A549 (cell line): Measurements from ENCODE around the gene PDE10A. TPM values are rescaled to one million over a fixed set of nuclear protein-coding genes. Genes with fewer than 3 reads are reported as not detected.

Experiments
- ATAC-seq, 2 experiments: fragments of 200-7000 bp in 1 of 2; fragments of >200 bp in 1 of 2; cut with Nextera tagmentation in 1 of 2; cut with Tn5 transposase in 1 of 2; 3 replicates each; pipeline versions ENCODE4 v1.8.0 to v1.9.1; 2018 to 2020; ENCODE audit warnings: mild to moderate bottlenecking in 1 of 2, moderate library complexity in 1 of 2
- CTCF ChIA-PET: fragments of 300-600 bp; sonication (Branson Sonifier 250); formaldehyde crosslinking; extraction: SDS; loops from one replicate; lab custom pipeline; 2021; ENCODE audit warnings: antibody characterized with exemption, inconsistent platforms; lab: Yijun Ruan, JAX
- POLR2A ChIA-PET: fragments of 350-600 bp; formaldehyde crosslinking; extraction: SDS; loops from one replicate; lab custom pipeline; 2021; ENCODE audit warnings: antibody characterized with exemption, inconsistent platforms; lab: Yijun Ruan, JAX
- DNase-seq, 2 experiments: peaks; one replicate each; pipeline versions ENCODE4 v3.0.0 to v3.0.0-alpha.2; 2011 to 2016; ENCODE audit warnings: low read depth in 1 of 2, low spot score in 1 of 2
- FAIRE-seq: peaks from 2 replicates; lab custom pipeline; 2011; peaks lifted over from hg19 to GRCh38; lab: Jason Lieb, UNC
- H3K27ac ChIP-seq, 2 experiments: fragments of >200 bp; sonication (Bioruptor Twin); formaldehyde crosslinking; 3 replicates each; pipeline ENCODE4 v1.5.1; 2016 to 2017
- H3K4me1 ChIP-seq: fragments of >200 bp; sonication (Bioruptor Twin); formaldehyde crosslinking; 3 replicates; pipeline ENCODE4 v1.6.1; 2016
- H3K4me2 ChIP-seq: fragments of >200 bp; sonication (Bioruptor Twin); formaldehyde crosslinking; 3 replicates; pipeline ENCODE4 v1.6.1; 2016
- H3K4me3 ChIP-seq: fragments of >200 bp; sonication (Bioruptor Twin); formaldehyde crosslinking; 3 replicates; pipeline ENCODE4 v1.5.1; 2016
- H3K9me3 ChIP-seq: fragments of >200 bp; sonication (Bioruptor Twin); formaldehyde crosslinking; 3 replicates; pipeline ENCODE4 v1.6.1; 2016
- BCL3 ChIP-seq: fragments of >200 bp; sonication (Bioruptor Twin); formaldehyde crosslinking; IDR thresholded peaks from 3 replicates; pipeline ENCODE4 v1.6.1; 2016
- BHLHE40 ChIP-seq: IDR thresholded peaks from 2 replicates; pipeline ENCODE4 v1.6.1; 2012; ENCODE audit warnings: low read depth, low read length, inconsistent platforms
- CBX2 ChIP-seq: fragments of 200-600 bp; sonication (generic); IDR thresholded peaks from 2 replicates; pipeline ENCODE4 v1.6.1; 2016; ENCODE audit warnings: low read depth, mild to moderate bottlenecking, borderline replicate concordance
- CHD4 ChIP-seq: fragments of 200-600 bp; sonication (generic); IDR thresholded peaks from 2 replicates; pipeline ENCODE4 v1.6.1; 2016; ENCODE audit warnings: antibody characterized with exemption, mild to moderate bottlenecking, borderline replicate concordance
- E2F6 ChIP-seq: IDR thresholded peaks from 2 replicates; pipeline ENCODE4 v1.6.1; 2012; ENCODE audit warnings: low read depth, borderline replicate concordance
- EHF ChIP-seq: fragments of 250-450 bp; sonication (Bioruptor Pico); IDR thresholded peaks from 2 replicates; pipeline ENCODE4 v1.5.0; 2020; ENCODE audit warnings: mild to moderate bottlenecking
- EHMT2 ChIP-seq: fragments of 200-600 bp; sonication (generic); IDR thresholded peaks from 2 replicates; pipeline ENCODE4 v1.6.1; 2016; ENCODE audit warnings: antibody characterized with exemption, low read depth, mild to moderate bottlenecking, moderate library complexity
- ESRRA ChIP-seq: fragments of 150-350 bp; IDR thresholded peaks from 2 replicates; pipeline ENCODE4 v1.6.1; 2014; ENCODE audit warnings: mild to moderate bottlenecking, low read length, borderline replicate concordance
- GATA3 ChIP-seq: IDR thresholded peaks from 2 replicates; pipeline ENCODE4 v1.6.1; 2012; ENCODE audit warnings: borderline replicate concordance
- HES2 ChIP-seq: fragments of >200 bp; sonication (Bioruptor Twin); formaldehyde crosslinking; IDR thresholded peaks from 2 replicates; pipeline ENCODE4 v1.6.1; 2016
- HMGXB4 ChIP-seq: fragments of 250-450 bp; sonication (Bioruptor Pico); IDR thresholded peaks from 2 replicates; pipeline ENCODE4 v1.5.0; 2021; ENCODE audit warnings: mild to moderate bottlenecking, moderate library complexity, borderline replicate concordance
- HOXB13 ChIP-seq: fragments of 250-450 bp; sonication (Bioruptor Pico); IDR thresholded peaks from 2 replicates; pipeline ENCODE4 v1.5.0; 2020; ENCODE audit warnings: low read depth, mild to moderate bottlenecking, moderate library complexity
- JUN ChIP-seq, 2 experiments: fragments of >200 bp; sonication (Bioruptor Twin); formaldehyde crosslinking; IDR thresholded peaks; 2 replicates in 1 of 2; 3 replicates in 1 of 2; pipeline ENCODE4 v1.6.1; 2016 to 2017
- JUNB ChIP-seq: fragments of >200 bp; sonication (Bioruptor Twin); formaldehyde crosslinking; IDR thresholded peaks from 2 replicates; pipeline ENCODE4 v1.6.1; 2016
- KDM1A ChIP-seq: fragments of 200-600 bp; sonication (generic); IDR thresholded peaks from 2 replicates; pipeline ENCODE4 v1.6.1; 2016; ENCODE audit warnings: low read depth, mild to moderate bottlenecking
- KDM5A ChIP-seq: fragments of 200-600 bp; sonication (generic); IDR thresholded peaks from 2 replicates; pipeline ENCODE4 v1.6.1; 2016; ENCODE audit warnings: antibody characterized with exemption, mild to moderate bottlenecking
- MAX ChIP-seq: IDR thresholded peaks from 2 replicates; pipeline ENCODE4 v1.6.1; 2012
- MAZ ChIP-seq: fragments of 150-350 bp; IDR thresholded peaks from 2 replicates; pipeline ENCODE4 v1.6.1; 2014; ENCODE audit warnings: antibody characterized with exemption, low read depth, low read length, borderline replicate concordance
- NFE2L2 ChIP-seq: fragments of 150-350 bp; conservative IDR thresholded peaks from 2 replicates; pipeline ENCODE4 v1.6.1; 2014; ENCODE audit warnings: low read length
- NR3C1 ChIP-seq: fragments of >200 bp; sonication (Bioruptor Twin); formaldehyde crosslinking; IDR thresholded peaks from 3 replicates; pipeline ENCODE4 v1.6.1; 2017
- PBX3 ChIP-seq: IDR thresholded peaks from 2 replicates; pipeline ENCODE4 v1.6.1; 2012
- PHF8 ChIP-seq: fragments of 200-600 bp; sonication (generic); IDR thresholded peaks from 2 replicates; pipeline ENCODE4 v1.6.1; 2016; ENCODE audit warnings: low read depth, mild to moderate bottlenecking, antibody characterized with exemption, moderate library complexity, borderline replicate concordance
- SREBF2 ChIP-seq: fragments of 450-650 bp; IDR thresholded peaks from 2 replicates; pipeline ENCODE4 v1.6.1; 2014; ENCODE audit warnings: mild to moderate bottlenecking, moderate library complexity
- TP53 ChIP-seq: fragments of 250-450 bp; sonication (Bioruptor Pico); IDR thresholded peaks from 2 replicates; pipeline ENCODE4 v1.5.0; 2021; ENCODE audit warnings: mild to moderate bottlenecking, moderate library complexity
- USF2 ChIP-seq: fragments of 450-650 bp; IDR thresholded peaks from 2 replicates; pipeline ENCODE4 v1.6.1; 2014; ENCODE audit warnings: antibody characterized with exemption
- ZNF302 ChIP-seq: fragments of 250-450 bp; sonication (Bioruptor Pico); IDR thresholded peaks from 2 replicates; pipeline ENCODE4 v1.9.0; 2021; ENCODE audit warnings: inconsistent platforms, mild to moderate bottlenecking, moderate library complexity
- WGBS: methylation state at CpG from one replicate; pipeline ENCODE4 v1.1.6; 2017; ENCODE audit errors: missing lambda C conversion rate; 5-methylcytosine and 5-hydroxymethylcytosine counted together
- polyA plus RNA-seq, 4 experiments: library from polyadenylated mRNA; depleted of rRNA in 3 of 4; stranded (reverse); fragments of >200 nt; fragmentation: RNase III in 1 of 4; extraction: RNeasy Plus Mini Kit Qiagen cat#74134 plus additional on column Dnase treatment in 1 of 4; gene quantifications; 2 replicates in 3 of 4; 3 replicates in 1 of 4; pipeline ENCODE4 v1.2.3, GENCODE V29; 2011 to 2017
- TF ChIP-seq, protein P1 (sequence below): fragments of 250-450 bp; sonication (Bioruptor Pico); IDR thresholded peaks from 2 replicates; pipeline ENCODE4 v1.5.0; 2020; ENCODE audit warnings: low read depth, mild to moderate bottlenecking, moderate library complexity

PDE10A gene
- polyA plus RNA-seq, 2 of the 4 experiments (the other 2 are of a cell fraction), result 44.9 to 92.5 TPM

DNA sequence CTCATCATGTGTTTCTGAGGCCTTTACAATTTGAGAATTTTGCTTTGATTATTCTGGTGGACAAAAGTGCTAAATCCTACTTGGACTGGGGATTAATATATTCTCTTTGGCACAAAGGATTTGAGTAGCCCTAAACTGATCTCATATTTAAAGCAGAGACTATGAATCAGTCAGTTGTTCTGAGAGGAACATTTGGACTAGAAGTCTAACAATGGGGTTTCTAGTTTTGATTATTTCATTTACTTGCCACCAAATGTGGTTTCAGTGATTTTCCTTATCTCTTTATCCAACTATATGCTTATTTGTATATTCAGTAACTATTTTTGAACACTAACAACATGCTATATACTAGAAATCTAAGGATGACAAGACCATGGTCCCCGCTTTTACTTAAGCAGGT is 81.4 kb downstream of the PDE10A start:
- no peak for TF ChIP-seq CBX2
- no peak for TF ChIP-seq PBX3
- TF ChIP-seq KDM1A, result no peak
- no peak for TF ChIP-seq CHD4
- TF ChIP-seq HOXB13 (CRISPR knock-in tag), result no peak
- TF ChIP-seq EHMT2, result no peak
- no peak for TF ChIP-seq JUN (IDR thresholded peaks at IDR 0.05)
- no peak for TF ChIP-seq KDM5A
- no peak for TF ChIP-seq BHLHE40
- TF ChIP-seq MAZ, result no peak
- no peak for TF ChIP-seq MAX
- TF ChIP-seq NFE2L2, result no peak
- TF ChIP-seq PHF8, result no peak
- CTCF ChIA-PET, result interaction anchor here (0.8 to 1.1 kb wide), 2 partner anchors 8 to 34 kb away, joined by 3 read pairs; no protein-coding TSS in a partner anchor
- WGBS, result 91% methylated on average over 1 of the region's 1 CpG
- Histone ChIP-seq H3K27ac (0 out of 6 replicates have a peak overlapping the region, but pooled peaks of 1 of the 2 experiments have one; percentile 38), H3K4me1 (peaks cover 48% of the 10 kb centered on the region; the same call in 2 of the 3 replicates), H3K4me3 (no peak overlapping the region), H3K4me2 (no peak overlapping the region), H3K9me3 (peaks cover 7% of the 10 kb centered on the region; the same call in 2 of the 3 replicates)
- POLR2A ChIA-PET, result no interaction called here
- no peak for ATAC-seq
- no peak for FAIRE-seq
- DNase-seq, result no peak

DNA sequence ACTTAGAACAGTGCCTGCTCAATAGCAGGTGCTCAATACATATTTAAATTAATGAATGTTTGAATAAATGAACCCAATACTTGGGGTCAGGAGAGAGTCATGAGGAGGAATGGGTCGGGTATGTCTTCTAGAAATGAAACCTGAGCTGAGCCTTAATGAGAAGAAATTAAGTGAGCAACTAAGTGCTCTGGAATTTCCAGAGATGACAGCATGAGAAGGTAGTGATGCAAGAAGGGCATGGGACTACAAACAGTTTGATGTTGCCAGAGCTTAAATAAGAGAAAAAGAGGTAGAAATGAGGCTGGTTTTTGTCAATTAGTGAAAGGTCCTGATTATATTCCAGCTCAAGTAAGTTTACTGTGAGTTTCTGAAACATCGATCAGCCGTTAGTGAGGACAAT is 82.9 kb downstream of the PDE10A start:
- no peak overlapping the region for H3K27ac ChIP-seq
- peaks cover 61% of the 10 kb centered on the region for H3K4me1 ChIP-seq
- H3K9me3 ChIP-seq, result no peaks in the 10 kb centered on the region
- no peak overlapping the region for H3K4me3 ChIP-seq
- 83% methylated on average over 3 of the region's 3 CpGs for WGBS
- H3K4me2 ChIP-seq, result no peak overlapping the region
- TF ChIP-seq EHF (CRISPR knock-in tag), result no peak
- TF ChIP-seq CBX2, result no peak
- no peak for TF ChIP-seq PBX3
- TF ChIP-seq ZNF302 (CRISPR knock-in tag), result no peak
- TF ChIP-seq CHD4, result no peak
- TF ChIP-seq BCL3, result no peak
- TF ChIP-seq, protein P1, sequence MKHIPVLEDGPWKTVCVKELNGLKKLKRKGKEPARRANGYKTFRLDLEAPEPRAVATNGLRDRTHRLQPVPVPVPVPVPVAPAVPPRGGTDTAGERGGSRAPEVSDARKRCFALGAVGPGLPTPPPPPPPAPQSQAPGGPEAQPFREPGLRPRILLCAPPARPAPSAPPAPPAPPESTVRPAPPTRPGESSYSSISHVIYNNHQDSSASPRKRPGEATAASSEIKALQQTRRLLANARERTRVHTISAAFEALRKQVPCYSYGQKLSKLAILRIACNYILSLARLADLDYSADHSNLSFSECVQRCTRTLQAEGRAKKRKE (CRISPR knock-in tag), result no peak
- TF ChIP-seq TP53 (CRISPR knock-in tag), result no peak
- TF ChIP-seq MAZ, result no peak
- no peak for TF ChIP-seq JUNB
- TF ChIP-seq SREBF2, result no peak
- no peak for TF ChIP-seq HES2
- no peak for TF ChIP-seq ESRRA
- no peak for TF ChIP-seq HMGXB4 (CRISPR knock-in tag)
- no peak for TF ChIP-seq NR3C1
- TF ChIP-seq E2F6, result no peak
- TF ChIP-seq USF2, result no peak
- no peak for TF ChIP-seq GATA3
- POLR2A ChIA-PET, result no interaction called here
- CTCF ChIA-PET, result no interaction called here
- FAIRE-seq (no peak), DNase-seq (no peak), ATAC-seq (no peak)
